Measurements from ENCODE around the gene TBX10.
"Not testable (repeated sequence)": the region's sequence is repeated elsewhere in the genome, so short reads cannot be mapped to it uniquely, and the experiment has no call there.

TBX10 gene

GRCh38 chr11:67632175-67632981 lies 7.2 kb downstream of the TBX10 start:
- Histone ChIP-seq H3K9ac (ENCODE audit: low read depth, low read length) (no peak overlapping the region), H3K9me3 (ENCODE audit: control insufficient read depth, insufficient read depth, low read length) (no peaks in the 10 kb centered on the region), H3K4me1 (ENCODE audit: insufficient read depth, low read length) (peaks cover 5% of the 10 kb centered on the region; the same call in 1 of the 2 replicates), H3K36me3 (ENCODE audit: insufficient read depth, low read length) (no peaks in the 10 kb centered on the region)

- Histone ChIP-seq H3K36me3 (ENCODE audit: insufficient read depth, low read length) (no peaks in the 10 kb centered on the region), H3K4me1 (ENCODE audit: insufficient read depth, low read length) (peaks cover 5% of the 10 kb centered on the region; the same call in 1 of the 2 replicates), H3K9me3 (ENCODE audit: control insufficient read depth, insufficient read depth, low read length) (no peaks in the 10 kb centered on the region), H3K9ac (ENCODE audit: low read depth, low read length) (no peak overlapping the region)
Observed at GRCh38 chr11:67631853-67632174, 7.7 kb downstream of the TBX10 start.

GRCh38 chr11:67631411-67631810 lies 8.2 kb downstream of the TBX10 start:
- Histone ChIP-seq H3K9ac (ENCODE audit: low read depth, low read length) (no peak overlapping the region), H3K4me1 (ENCODE audit: insufficient read depth, low read length) (peaks cover 5% of the 10 kb centered on the region; the same call in 1 of the 2 replicates), H3K36me3 (ENCODE audit: insufficient read depth, low read length) (no peaks in the 10 kb centered on the region), H3K9me3 (ENCODE audit: control insufficient read depth, insufficient read depth, low read length) (no peaks in the 10 kb centered on the region)

- Histone ChIP-seq H3K9me3 (ENCODE audit: control insufficient read depth, insufficient read depth, low read length) (no peaks in the 10 kb centered on the region), H3K9ac (ENCODE audit: low read depth, low read length) (peak overlapping the region; percentile 72; the same call in 1 of the 2 replicates), H3K36me3 (ENCODE audit: insufficient read depth, low read length) (no peaks in the 10 kb centered on the region), H3K4me1 (ENCODE audit: insufficient read depth, low read length) (peaks cover 5% of the 10 kb centered on the region; the same call in 1 of the 2 replicates)
Observed at GRCh38 chr11:67630943-67631331, 8.6 kb downstream of the TBX10 start.

GRCh38 chr11:67630228-67630942 lies 9.2 kb downstream of the TBX10 start:
- Histone ChIP-seq H3K4me1 (ENCODE audit: insufficient read depth, low read length) (peaks cover 5% of the 10 kb centered on the region; the same call in 1 of the 2 replicates), H3K9me3 (ENCODE audit: control insufficient read depth, insufficient read depth, low read length) (no peaks in the 10 kb centered on the region), H3K9ac (ENCODE audit: low read depth, low read length) (peak overlapping the region; percentile 72), H3K36me3 (ENCODE audit: insufficient read depth, low read length) (no peaks in the 10 kb centered on the region)

- no peaks in the 10 kb centered on the region for H3K36me3 ChIP-seq (ENCODE audit: insufficient read depth, low read length)
- peak within 1 kb of the TSS; percentile 72 for H3K9ac ChIP-seq (ENCODE audit: low read depth, low read length)
- H3K4me1 ChIP-seq (ENCODE audit: insufficient read depth, low read length), result peaks cover 5% of the 10 kb centered on the region; the same call in 1 of the 2 replicates
- H3K9me3 ChIP-seq (ENCODE audit: control insufficient read depth, insufficient read depth, low read length), result no peaks in the 10 kb centered on the region
Observed at GRCh38 chr11:67629386-67630227, 10.0 kb downstream of the TBX10 start, which contains the start of gene NUDT8. TSS of gene NUDT8 (minus strand) at chr11:67629937. CDS start at chr11:67629911, 26 bp downstream.

GRCh38 chr11:67628710-67629385 lies 10.7 kb downstream of the TBX10 start:
- H3K4me1 ChIP-seq (ENCODE audit: insufficient read depth, low read length), result peaks cover 5% of the 10 kb centered on the region; the same call in 1 of the 2 replicates
- no peaks in the 10 kb centered on the region for H3K9me3 ChIP-seq (ENCODE audit: control insufficient read depth, insufficient read depth, low read length)
- H3K36me3 ChIP-seq (ENCODE audit: insufficient read depth, low read length), result no peaks in the 10 kb centered on the region
- H3K9ac ChIP-seq (ENCODE audit: low read depth, low read length), result peak overlapping the region; percentile 48; the same call in 1 of the 2 replicates

- H3K9ac ChIP-seq (ENCODE audit: low read depth, low read length), result no peak overlapping the region
- H3K4me1 ChIP-seq (ENCODE audit: insufficient read depth, low read length), result peaks cover 5% of the 10 kb centered on the region; the same call in 1 of the 2 replicates
- no peaks in the 10 kb centered on the region for H3K9me3 ChIP-seq (ENCODE audit: control insufficient read depth, insufficient read depth, low read length)
- no peaks in the 10 kb centered on the region for H3K36me3 ChIP-seq (ENCODE audit: insufficient read depth, low read length)
Observed at GRCh38 chr11:67627812-67628624, 11.5 kb downstream of the TBX10 start.

GRCh38 chr11:67627441-67627811 lies 12.1 kb downstream of the TBX10 start:
- Histone ChIP-seq H3K9ac (ENCODE audit: low read depth, low read length) (no peak overlapping the region), H3K36me3 (ENCODE audit: insufficient read depth, low read length) (no peaks in the 10 kb centered on the region), H3K4me1 (ENCODE audit: insufficient read depth, low read length) (peaks cover 5% of the 10 kb centered on the region; the same call in 1 of the 2 replicates), H3K9me3 (ENCODE audit: control insufficient read depth, insufficient read depth, low read length) (no peaks in the 10 kb centered on the region)

GRCh38 chr11:67626970-67627369 lies 12.6 kb downstream of the TBX10 start:
- Histone ChIP-seq H3K4me1 (ENCODE audit: insufficient read depth, low read length) (peaks cover 5% of the 10 kb centered on the region; the same call in 1 of the 2 replicates), H3K9ac (ENCODE audit: low read depth, low read length) (no peak overlapping the region), H3K36me3 (ENCODE audit: insufficient read depth, low read length) (no peaks in the 10 kb centered on the region), H3K9me3 (ENCODE audit: control insufficient read depth, insufficient read depth, low read length) (no peaks in the 10 kb centered on the region)

GRCh38 chr11:67626131-67626833 lies 13.3 kb downstream of the TBX10 start:
- not testable (repeated sequence) for H3K36me3 ChIP-seq (ENCODE audit: insufficient read depth, low read length); H3K4me1 ChIP-seq (ENCODE audit: insufficient read depth, low read length); H3K9ac ChIP-seq (ENCODE audit: low read depth, low read length); H3K9me3 ChIP-seq (ENCODE audit: control insufficient read depth, insufficient read depth, low read length)

GRCh38 chr11:67623795-67624194 lies 15.8 kb downstream of the TBX10 start:
- H3K9me3 ChIP-seq (ENCODE audit: control insufficient read depth, insufficient read depth, low read length); H3K4me1 ChIP-seq (ENCODE audit: insufficient read depth, low read length); H3K9ac ChIP-seq (ENCODE audit: low read depth, low read length); H3K36me3 ChIP-seq (ENCODE audit: insufficient read depth, low read length): not testable (repeated sequence)

GRCh38 chr11:67622905-67623304 lies 16.7 kb downstream of the TBX10 start:
- H3K4me1 ChIP-seq (ENCODE audit: insufficient read depth, low read length); H3K9ac ChIP-seq (ENCODE audit: low read depth, low read length); H3K9me3 ChIP-seq (ENCODE audit: control insufficient read depth, insufficient read depth, low read length); H3K36me3 ChIP-seq (ENCODE audit: insufficient read depth, low read length): not testable (repeated sequence)
